Epithelial cell of esophagus (primary cell): ENCODE results near the gene TBC1D19.

Experiments
- DNase-seq: peaks from one replicate; pipeline ENCODE4 v3.0.0; 2010; ENCODE audit warnings: low read depth
- H3K4me3 ChIP-seq: 2 replicates; pipeline ENCODE4 v1.5.1; 2011; ENCODE audit warnings: mild to moderate bottlenecking, low read length, control low read depth
- TF ChIP-seq, protein P1 (sequence below): IDR thresholded peaks from 2 replicates; pipeline ENCODE4 v1.5.1; 2011; ENCODE audit warnings: low read depth, mild to moderate bottlenecking, low read length, control low read depth, inconsistent platforms; ENCODE audit not compliant: insufficient read depth; ENCODE audit errors: missing control alignments

The TBC1D19 gene

DNA sequence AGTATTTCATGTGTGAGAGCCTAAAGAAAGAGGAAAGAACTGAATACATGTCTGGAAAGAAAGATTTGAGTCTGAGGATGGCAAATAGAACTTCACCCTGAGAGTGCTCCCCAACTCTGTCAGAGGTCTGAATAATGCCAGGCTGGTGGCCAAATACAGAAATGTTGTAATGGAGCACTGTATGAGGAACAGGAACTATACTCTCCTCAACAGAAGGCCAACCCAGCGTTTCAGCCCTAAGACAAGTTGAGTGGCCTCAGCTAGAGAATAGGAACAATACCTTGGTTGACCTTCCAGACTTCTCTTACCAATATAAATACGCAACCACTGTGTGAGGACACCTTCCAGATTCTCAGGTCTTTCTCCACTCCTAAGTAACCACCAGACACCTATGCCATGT lies 182.3 kb downstream of the TBC1D19 start:
- DNase-seq, result no peak
- TF ChIP-seq, protein P1, sequence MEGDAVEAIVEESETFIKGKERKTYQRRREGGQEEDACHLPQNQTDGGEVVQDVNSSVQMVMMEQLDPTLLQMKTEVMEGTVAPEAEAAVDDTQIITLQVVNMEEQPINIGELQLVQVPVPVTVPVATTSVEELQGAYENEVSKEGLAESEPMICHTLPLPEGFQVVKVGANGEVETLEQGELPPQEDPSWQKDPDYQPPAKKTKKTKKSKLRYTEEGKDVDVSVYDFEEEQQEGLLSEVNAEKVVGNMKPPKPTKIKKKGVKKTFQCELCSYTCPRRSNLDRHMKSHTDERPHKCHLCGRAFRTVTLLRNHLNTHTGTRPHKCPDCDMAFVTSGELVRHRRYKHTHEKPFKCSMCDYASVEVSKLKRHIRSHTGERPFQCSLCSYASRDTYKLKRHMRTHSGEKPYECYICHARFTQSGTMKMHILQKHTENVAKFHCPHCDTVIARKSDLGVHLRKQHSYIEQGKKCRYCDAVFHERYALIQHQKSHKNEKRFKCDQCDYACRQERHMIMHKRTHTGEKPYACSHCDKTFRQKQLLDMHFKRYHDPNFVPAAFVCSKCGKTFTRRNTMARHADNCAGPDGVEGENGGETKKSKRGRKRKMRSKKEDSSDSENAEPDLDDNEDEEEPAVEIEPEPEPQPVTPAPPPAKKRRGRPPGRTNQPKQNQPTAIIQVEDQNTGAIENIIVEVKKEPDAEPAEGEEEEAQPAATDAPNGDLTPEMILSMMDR, result no peak
- no peak overlapping the region for H3K4me3 ChIP-seq

DNA sequence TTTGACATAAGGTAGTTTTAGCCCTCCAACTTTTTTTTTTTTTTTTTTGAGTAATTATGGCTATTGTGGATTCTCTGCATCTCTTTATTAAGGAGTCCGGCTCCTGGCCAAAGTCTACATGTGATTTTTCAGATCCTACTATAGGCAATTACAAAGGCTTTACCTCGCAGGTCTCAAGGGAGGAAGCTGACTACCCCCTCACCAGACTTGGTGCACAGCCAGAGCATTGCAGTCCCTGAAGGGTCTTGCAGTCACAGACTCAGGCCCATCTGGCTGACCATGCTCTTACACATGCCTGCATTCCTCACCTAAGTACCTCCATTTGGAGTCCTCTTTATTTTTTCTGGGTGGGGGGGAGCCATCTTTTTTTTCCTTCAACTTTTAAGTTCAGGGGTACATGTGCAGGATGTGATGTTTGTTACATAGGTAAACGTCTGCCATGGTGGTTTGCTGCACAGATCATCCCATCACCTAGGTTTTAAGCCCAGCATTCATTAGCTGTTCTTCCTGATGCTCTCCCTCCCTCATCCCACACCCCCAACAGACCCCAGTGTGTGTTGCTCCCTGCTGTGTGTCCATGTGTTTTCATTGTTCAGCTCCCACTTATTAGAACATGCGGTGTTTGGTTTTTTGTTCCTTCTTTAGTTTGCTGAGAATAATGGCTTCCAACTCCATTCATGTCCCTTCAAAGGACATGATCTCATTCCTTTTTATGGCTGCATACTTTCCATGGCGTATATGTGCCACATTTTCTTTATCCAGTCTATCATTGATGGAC lies 188.4 kb downstream of the TBC1D19 start:
- TF ChIP-seq, protein P1, result no peak
- H3K4me3 ChIP-seq, result no peak overlapping the region
- DNase-seq, result no peak

DNA sequence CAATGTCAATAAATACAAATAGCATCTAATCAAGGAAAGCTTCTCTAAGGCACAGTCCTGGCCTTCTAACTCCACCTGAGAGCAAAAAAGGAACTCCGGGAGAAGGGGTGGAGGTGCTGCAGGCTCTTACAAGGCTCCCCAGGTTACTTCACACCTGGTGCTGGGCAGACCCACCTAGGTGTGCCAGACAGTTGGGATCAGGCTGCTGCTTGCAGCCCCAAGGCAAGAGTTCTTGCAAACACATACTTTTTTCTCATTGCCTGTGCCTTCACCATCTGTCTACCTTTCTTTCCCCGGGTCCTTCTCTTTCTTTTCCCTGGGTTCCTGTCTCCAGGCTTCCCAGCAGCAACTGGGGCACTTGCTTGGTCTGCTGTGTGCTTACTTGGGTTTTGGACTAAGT lies 195.3 kb downstream of the TBC1D19 start:
- H3K4me3 ChIP-seq, result no peak overlapping the region
- TF ChIP-seq, protein P1, result no peak
- peak; percentile 84 for DNase-seq

DNA sequence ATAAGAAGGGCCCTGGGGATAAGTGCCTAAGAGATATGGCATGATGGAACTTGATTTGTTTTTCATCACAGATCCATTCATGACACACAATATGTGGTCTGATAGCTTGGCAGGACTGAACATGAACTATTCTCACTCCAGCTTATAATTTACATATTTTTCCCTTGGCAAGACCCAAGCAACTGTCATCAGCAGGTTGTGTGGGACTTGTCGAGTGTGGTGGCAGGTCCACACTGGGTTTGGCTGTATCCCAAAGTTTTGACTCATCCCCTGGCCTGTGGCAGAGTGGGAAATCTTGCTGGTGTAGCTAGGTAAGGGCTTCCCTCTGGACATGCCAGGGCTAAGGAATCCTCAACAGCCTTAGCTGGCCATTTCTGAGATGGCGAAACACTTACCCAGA lies 195.8 kb downstream of the TBC1D19 start:
- peak; percentile 100 for DNase-seq
- no peak overlapping the region for H3K4me3 ChIP-seq
- TF ChIP-seq, protein P1, result no peak

DNA sequence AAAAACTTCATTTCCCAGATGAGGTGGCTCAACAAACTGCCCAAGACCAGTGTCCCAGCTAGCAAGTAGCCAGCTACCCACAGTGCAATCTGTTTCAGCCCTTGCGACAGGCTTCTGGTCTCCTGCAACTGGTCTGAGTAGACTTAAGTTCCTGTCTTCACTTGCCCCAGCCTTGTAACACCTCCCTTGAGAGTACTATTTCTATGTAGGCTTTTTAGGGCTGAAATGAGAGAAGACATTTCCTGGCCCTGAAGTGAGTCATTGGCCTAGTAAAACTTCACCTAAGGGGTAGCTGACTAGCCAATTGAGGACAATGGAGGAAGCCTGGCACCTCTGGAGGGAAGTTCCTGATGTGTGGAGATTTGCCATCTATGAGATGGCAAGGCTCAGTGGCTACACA lies 196.7 kb downstream of the TBC1D19 start:
- TF ChIP-seq, protein P1, result no peak
- peak; percentile 97 for DNase-seq
- H3K4me3 ChIP-seq, result no peak overlapping the region

DNA sequence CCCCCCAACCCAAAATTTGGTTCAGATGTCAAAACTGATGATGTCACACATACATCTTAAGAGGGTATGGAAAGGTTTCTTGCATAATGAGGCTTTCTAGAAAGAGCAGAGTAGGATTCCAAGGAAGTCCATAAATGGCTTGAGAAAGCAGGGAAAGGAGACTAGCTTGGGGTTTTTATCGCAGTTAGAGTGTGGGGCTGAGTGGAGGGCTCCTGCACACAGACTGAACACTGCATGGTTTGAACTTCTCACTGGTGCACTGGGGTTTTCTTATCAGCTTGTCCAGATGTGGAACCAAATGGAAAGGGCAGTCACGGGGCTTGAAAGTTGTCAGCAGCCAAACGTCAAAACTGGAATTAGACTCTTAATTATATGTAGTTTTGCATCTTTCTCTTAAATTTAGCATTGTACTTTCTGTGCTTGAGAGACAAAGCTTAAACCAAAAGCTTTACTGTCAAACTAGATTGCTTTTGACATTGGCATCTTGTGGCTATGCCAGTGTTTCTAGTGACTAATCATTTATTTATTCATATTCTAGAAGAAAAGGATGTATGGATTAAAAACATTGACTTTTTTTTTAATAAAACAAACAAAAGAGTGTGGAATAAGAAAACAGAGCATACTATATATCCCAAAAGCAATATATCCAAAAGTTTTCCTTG lies 198.4 kb downstream of the TBC1D19 start:
- TF ChIP-seq, protein P1, result no peak
- H3K4me3 ChIP-seq, result no peak overlapping the region
- no peak for DNase-seq
